GM12878 (cell line): ENCODE data around the gene LTK.

Experiments
- CTCF ChIP-seq, 3 experiments: IDR thresholded peaks in 2 of 3; conservative IDR thresholded peaks in 1 of 3; 2 replicates each; pipeline ENCODE4 v1.5.1; 2011; ENCODE audit warnings: low read depth in 3 of 3, low read length in 3 of 3, mild to moderate bottlenecking in 3 of 3, control low read depth in 2 of 3, moderate library complexity in 2 of 3, inconsistent platforms in 1 of 3, mixed read lengths in 1 of 3; ENCODE audit not compliant: control insufficient read depth in 2 of 3, insufficient read depth in 1 of 3; ENCODE audit errors: extremely low read depth in 1 of 3
- EP300 ChIP-seq, 2 experiments: fragments of 150-350 bp in 1 of 2; IDR thresholded peaks; 2 replicates each; pipeline ENCODE4 v1.6.1; 2011 to 2012; ENCODE audit warnings: low read depth in 2 of 2, low read length in 2 of 2, borderline replicate concordance in 1 of 2, improper control_type of control experiment in 1 of 2, inconsistent platforms in 1 of 2; ENCODE audit not compliant: control insufficient read depth in 1 of 2
- EZH2 ChIP-seq: IDR thresholded peaks from 2 replicates; pipeline ENCODE4 v1.6.1; 2012; ENCODE audit warnings: low read depth, mild to moderate bottlenecking, control low read depth, inconsistent platforms, low read length, borderline replicate concordance; ENCODE audit not compliant: control insufficient read depth
- POLR2AphosphoS5 ChIP-seq: IDR thresholded peaks from 2 replicates; pipeline ENCODE4 v1.6.1; 2011; ENCODE audit warnings: mild to moderate bottlenecking, low read length, inconsistent platforms

- TF ChIP-seq EZH2 (no peak), POLR2AphosphoS5 (no peak), EP300 (IDR thresholded peaks at IDR 0.05; ENCODE audit: borderline replicate concordance in 1 of 2, control insufficient read depth in 1 of 2, low read depth in 2 of 2, low read length in 2 of 2) (no peak), CTCF (IDR thresholded peaks at IDR 0.05 in 2 of 3, conservative IDR thresholded peaks at IDR 0.05 in 1 of 3; ENCODE audit: control insufficient read depth in 2 of 3, extremely low read depth in 1 of 3, insufficient read depth in 1 of 3, low read depth in 3 of 3, low read length in 3 of 3) (no peak)
Measured at GRCh38 chr15:41512512-41512939, 1.1 kb downstream of the LTK start.
